Measurements from ENCODE around the gene ELOVL1.

Gene ELOVL1

GRCh38 chr1:43363935-43364525 is 3.8 kb downstream of the ELOVL1 start:
- Histone ChIP-seq H3K4me3 (ENCODE audit: low read length) (no peak overlapping the region), H3K9me3 (ENCODE audit: control insufficient read depth, low read depth, low read length) (no peaks in the 10 kb centered on the region), H3K27me3 (ENCODE audit: control insufficient read depth, insufficient read depth, low read length) (no peaks in the 10 kb centered on the region), H3K36me3 (ENCODE audit: control insufficient read depth, low read depth, low read length) (peaks cover 34% of the 10 kb centered on the region), H3K4me1 (ENCODE audit: control insufficient read depth, low read depth, low read length) (peaks cover 28% of the 10 kb centered on the region), H3K9ac (ENCODE audit: low read length) (no peak overlapping the region), H3K27ac (ENCODE audit: low read length) (no peak overlapping the region)

GRCh38 chr1:43363283-43363934 is 4.4 kb downstream of the ELOVL1 start:
- Histone ChIP-seq H3K4me3 (ENCODE audit: low read length) (no peak overlapping the region), H3K36me3 (ENCODE audit: control insufficient read depth, low read depth, low read length) (peaks cover 34% of the 10 kb centered on the region), H3K9ac (ENCODE audit: low read length) (no peak overlapping the region), H3K9me3 (ENCODE audit: control insufficient read depth, low read depth, low read length) (no peaks in the 10 kb centered on the region), H3K27me3 (ENCODE audit: control insufficient read depth, insufficient read depth, low read length) (no peaks in the 10 kb centered on the region), H3K27ac (ENCODE audit: low read length) (no peak overlapping the region), H3K4me1 (ENCODE audit: control insufficient read depth, low read depth, low read length) (peaks cover 25% of the 10 kb centered on the region)

GRCh38 chr1:43360616-43361015 is 7.2 kb downstream of the ELOVL1 start:
- H3K4me1 ChIP-seq (ENCODE audit: control insufficient read depth, low read depth, low read length) = peaks cover 15% of the 10 kb centered on the region
- H3K9ac ChIP-seq (ENCODE audit: low read length) = no peak overlapping the region
- no peaks in the 10 kb centered on the region for H3K27me3 ChIP-seq (ENCODE audit: control insufficient read depth, insufficient read depth, low read length)
- peaks cover 34% of the 10 kb centered on the region for H3K36me3 ChIP-seq (ENCODE audit: control insufficient read depth, low read depth, low read length)
- no peaks in the 10 kb centered on the region for H3K9me3 ChIP-seq (ENCODE audit: control insufficient read depth, low read depth, low read length)
- H3K27ac ChIP-seq (ENCODE audit: low read length) = no peak overlapping the region
- H3K4me3 ChIP-seq (ENCODE audit: low read length) = peak overlapping the region; percentile 86

- Histone ChIP-seq H3K4me3 (ENCODE audit: low read length) (peak overlapping the region; percentile 86), H3K4me1 (ENCODE audit: control insufficient read depth, low read depth, low read length) (peaks cover 15% of the 10 kb centered on the region), H3K9me3 (ENCODE audit: control insufficient read depth, low read depth, low read length) (no peaks in the 10 kb centered on the region), H3K27me3 (ENCODE audit: control insufficient read depth, insufficient read depth, low read length) (no peaks in the 10 kb centered on the region), H3K9ac (ENCODE audit: low read length) (peak overlapping the region; percentile 86), H3K27ac (ENCODE audit: low read length) (no peak overlapping the region), H3K36me3 (ENCODE audit: control insufficient read depth, low read depth, low read length) (peaks cover 34% of the 10 kb centered on the region)
These were observed 8.1 kb downstream of the ELOVL1 start for GRCh38 chr1:43359696-43360095.

- Histone ChIP-seq H3K4me3 (ENCODE audit: low read length) (peak within 1 kb of the TSS; percentile 86), H3K27me3 (ENCODE audit: control insufficient read depth, insufficient read depth, low read length) (no peaks in the 10 kb centered on the region), H3K9ac (ENCODE audit: low read length) (peak within 1 kb of the TSS; percentile 89), H3K4me1 (ENCODE audit: control insufficient read depth, low read depth, low read length) (peaks cover 15% of the 10 kb centered on the region), H3K27ac (ENCODE audit: low read length) (peak within 1 kb of the TSS; percentile 87), H3K36me3 (ENCODE audit: control insufficient read depth, low read depth, low read length) (peaks cover 34% of the 10 kb centered on the region), H3K9me3 (ENCODE audit: control insufficient read depth, low read depth, low read length) (no peaks in the 10 kb centered on the region)
These were observed 8.8 kb downstream of the ELOVL1 start, which contains the start of gene CDC20 for GRCh38 chr1:43358746-43359693. TSS of gene CDC20 (plus strand) at chr1:43358981. CDS start at chr1:43359216, 235 bp downstream.

GRCh38 chr1:43358121-43358745 is 9.6 kb downstream of the ELOVL1 start:
- peak overlapping the region; percentile 89 for H3K9ac ChIP-seq (ENCODE audit: low read length)
- H3K36me3 ChIP-seq (ENCODE audit: control insufficient read depth, low read depth, low read length) = peaks cover 34% of the 10 kb centered on the region
- no peaks in the 10 kb centered on the region for H3K27me3 ChIP-seq (ENCODE audit: control insufficient read depth, insufficient read depth, low read length)
- no peaks in the 10 kb centered on the region for H3K9me3 ChIP-seq (ENCODE audit: control insufficient read depth, low read depth, low read length)
- H3K4me1 ChIP-seq (ENCODE audit: control insufficient read depth, low read depth, low read length) = peaks cover 15% of the 10 kb centered on the region
- H3K27ac ChIP-seq (ENCODE audit: low read length) = peak overlapping the region; percentile 87
- H3K4me3 ChIP-seq (ENCODE audit: low read length) = peak overlapping the region; percentile 81

- H3K27ac ChIP-seq (ENCODE audit: low read length) = no peak overlapping the region
- H3K9me3 ChIP-seq (ENCODE audit: control insufficient read depth, low read depth, low read length) = no peaks in the 10 kb centered on the region
- H3K4me1 ChIP-seq (ENCODE audit: control insufficient read depth, low read depth, low read length) = peaks cover 15% of the 10 kb centered on the region
- no peak overlapping the region for H3K4me3 ChIP-seq (ENCODE audit: low read length)
- H3K36me3 ChIP-seq (ENCODE audit: control insufficient read depth, low read depth, low read length) = peaks cover 26% of the 10 kb centered on the region
- H3K27me3 ChIP-seq (ENCODE audit: control insufficient read depth, insufficient read depth, low read length) = no peaks in the 10 kb centered on the region
- H3K9ac ChIP-seq (ENCODE audit: low read length) = no peak overlapping the region
These were observed 10.6 kb downstream of the ELOVL1 start for GRCh38 chr1:43357251-43357650.

GRCh38 chr1:43354936-43355335 is 12.9 kb downstream of the ELOVL1 start:
- H3K36me3 ChIP-seq (ENCODE audit: control insufficient read depth, low read depth, low read length) = peaks cover 3% of the 10 kb centered on the region
- H3K9ac ChIP-seq (ENCODE audit: low read length) = no peak overlapping the region
- H3K4me3 ChIP-seq (ENCODE audit: low read length) = no peak overlapping the region
- H3K27ac ChIP-seq (ENCODE audit: low read length) = no peak overlapping the region
- no peaks in the 10 kb centered on the region for H3K27me3 ChIP-seq (ENCODE audit: control insufficient read depth, insufficient read depth, low read length)
- H3K9me3 ChIP-seq (ENCODE audit: control insufficient read depth, low read depth, low read length) = no peaks in the 10 kb centered on the region
- H3K4me1 ChIP-seq (ENCODE audit: control insufficient read depth, low read depth, low read length) = peaks cover 11% of the 10 kb centered on the region

GRCh38 chr1:43354471-43354870 is 13.3 kb downstream of the ELOVL1 start:
- H3K27me3 ChIP-seq (ENCODE audit: control insufficient read depth, insufficient read depth, low read length) = no peaks in the 10 kb centered on the region
- no peak overlapping the region for H3K4me3 ChIP-seq (ENCODE audit: low read length)
- H3K9ac ChIP-seq (ENCODE audit: low read length) = no peak overlapping the region
- H3K4me1 ChIP-seq (ENCODE audit: control insufficient read depth, low read depth, low read length) = peaks cover 8% of the 10 kb centered on the region
- no peak overlapping the region for H3K27ac ChIP-seq (ENCODE audit: low read length)
- H3K9me3 ChIP-seq (ENCODE audit: control insufficient read depth, low read depth, low read length) = no peaks in the 10 kb centered on the region
- no peaks in the 10 kb centered on the region for H3K36me3 ChIP-seq (ENCODE audit: control insufficient read depth, low read depth, low read length)

- Histone ChIP-seq H3K36me3 (ENCODE audit: control insufficient read depth, low read depth, low read length) (no peaks in the 10 kb centered on the region), H3K4me3 (ENCODE audit: low read length) (no peak overlapping the region), H3K27me3 (ENCODE audit: control insufficient read depth, insufficient read depth, low read length) (peaks cover 5% of the 10 kb centered on the region), H3K4me1 (ENCODE audit: control insufficient read depth, low read depth, low read length) (peaks cover 10% of the 10 kb centered on the region), H3K9ac (ENCODE audit: low read length) (no peak overlapping the region), H3K27ac (ENCODE audit: low read length) (no peak overlapping the region), H3K9me3 (ENCODE audit: control insufficient read depth, low read depth, low read length) (no peaks in the 10 kb centered on the region)
These were observed 14.9 kb downstream of the ELOVL1 start for GRCh38 chr1:43352881-43353280.

- Histone ChIP-seq H3K9ac (ENCODE audit: low read length) (no peak overlapping the region), H3K27me3 (ENCODE audit: control insufficient read depth, insufficient read depth, low read length) (peaks cover 10% of the 10 kb centered on the region), H3K4me1 (ENCODE audit: control insufficient read depth, low read depth, low read length) (peaks cover 8% of the 10 kb centered on the region), H3K4me3 (ENCODE audit: low read length) (no peak overlapping the region), H3K27ac (ENCODE audit: low read length) (no peak overlapping the region), H3K36me3 (ENCODE audit: control insufficient read depth, low read depth, low read length) (no peaks in the 10 kb centered on the region), H3K9me3 (ENCODE audit: control insufficient read depth, low read depth, low read length) (no peaks in the 10 kb centered on the region)
These were observed 15.5 kb downstream of the ELOVL1 start for GRCh38 chr1:43352351-43352705.
